K562 (cell line): Measurements from ENCODE around the gene DDX51. TPM values are rescaled to one million over a fixed set of nuclear protein-coding genes. Genes with fewer than 3 reads are reported as not detected.

ENCODE experiments used
- ATAC-seq: fragments of 200-7000 bp; cut with Tn5 transposase; 3 replicates; pipeline ENCODE4 v1.9.1; 2020; ENCODE audit warnings: moderate library complexity
- BruUV-seq: library from RNA; stranded (reverse); fragments of 400-500 nt; replicated peaks from 2 replicates; lab custom pipeline; 2021; lab: Mats Ljungman, UMichigan
- CTCF ChIA-PET: fragments of 300-600 bp; formaldehyde crosslinking; extraction: SDS; loops from one replicate; lab custom pipeline; 2021; ENCODE audit warnings: low intra/inter-chr PET ratio; lab: Yijun Ruan, JAX
- POLR2A ChIA-PET: fragments of 300-600, 350-650 bp; sonication (Branson Sonifier 250); formaldehyde crosslinking; extraction: SDS; loops from one replicate; lab custom pipeline; 2021; ENCODE audit warnings: antibody characterized with exemption, inconsistent platforms; lab: Yijun Ruan, JAX
- DNase-seq, 4 experiments: peaks; one replicate each; pipeline versions ENCODE4 v3.0.0 to v3.0.0-alpha.2; 2011 to 2018; ENCODE audit warnings: low spot score in 3 of 4, mixed read lengths in 3 of 4; ENCODE audit errors: extremely low read depth in 1 of 4
- FAIRE-seq: peaks from 2 replicates; lab custom pipeline; 2011; peaks lifted over from hg19 to GRCh38; lab: Jason Lieb, UNC
- H2AFZ ChIP-seq: 2 replicates; pipeline ENCODE4 v1.6.0; 2011; ENCODE audit warnings: low read depth, low read length, control low read depth, inconsistent platforms
- H3K27ac ChIP-seq: fragments of 200-600 bp; 3 replicates; pipeline ENCODE4 v1.8.0; 2011; ENCODE audit warnings: low read depth, mild to moderate bottlenecking, control low read depth, inconsistent platforms, low read length, moderate library complexity, mixed read lengths; ENCODE audit errors: extremely low read depth
- H3K27me3 ChIP-seq, 2 experiments: fragments of 300-600 bp in 1 of 2; 2 replicates in 1 of 2; 3 replicates in 1 of 2; pipeline versions ENCODE4 v1.6.0 to v1.8.0; 2011; ENCODE audit warnings: inconsistent platforms in 2 of 2, low read length in 2 of 2, mild to moderate bottlenecking in 1 of 2, mixed read lengths in 1 of 2, moderate library complexity in 1 of 2; ENCODE audit not compliant: control insufficient read depth in 2 of 2, insufficient read depth in 2 of 2
- H3K36me3 ChIP-seq: fragments of 300-600 bp; 3 replicates; pipeline ENCODE4 v1.8.0; 2011; ENCODE audit warnings: mild to moderate bottlenecking, low read length, inconsistent platforms; ENCODE audit not compliant: control insufficient read depth, insufficient read depth
- H3K4me1 ChIP-seq, 2 experiments: fragments of 200-600 bp in 1 of 2; replicated peaks in 1 of 2; 2 replicates in 1 of 2; 3 replicates in 1 of 2; pipeline versions ENCODE4 v1.5.1 to v1.8.0; 2011; ENCODE audit warnings: inconsistent platforms in 2 of 2, low read length in 2 of 2, mild to moderate bottlenecking in 1 of 2, mixed read lengths in 1 of 2, moderate library complexity in 1 of 2; ENCODE audit not compliant: control insufficient read depth in 2 of 2, insufficient read depth in 2 of 2
- H3K4me2 ChIP-seq: 2 replicates; pipeline ENCODE4 v1.6.1; 2011; ENCODE audit warnings: low read length, control low read depth, inconsistent platforms, mixed read lengths; ENCODE audit not compliant: insufficient read depth
- H3K4me3 ChIP-seq: fragments of 200-600 bp; sonication (generic), shearing (Covaris generic); 2 replicates; pipeline ENCODE4 v1.5.1; 2016; ENCODE audit warnings: control low read depth, inconsistent platforms
- H3K79me2 ChIP-seq: fragments of 200-600 bp; 3 replicates; pipeline ENCODE4 v1.8.0; 2011; ENCODE audit warnings: low read length, inconsistent platforms; ENCODE audit not compliant: control insufficient read depth, insufficient read depth
- H3K9ac ChIP-seq, 2 experiments: 2 replicates each; pipeline versions ENCODE4 v1.6.0 to v1.6.1; 2011; ENCODE audit warnings: low read depth in 2 of 2, low read length in 2 of 2, control low read depth in 1 of 2, inconsistent platforms in 1 of 2, mild to moderate bottlenecking in 1 of 2, mixed read lengths in 1 of 2; ENCODE audit not compliant: insufficient read depth in 1 of 2
- H3K9me1 ChIP-seq: one replicate; pipeline ENCODE4 v1.6.0; 2011; ENCODE audit warnings: inconsistent platforms, mild to moderate bottlenecking, low read length, moderate library complexity; ENCODE audit not compliant: control insufficient read depth, insufficient read depth
- H3K9me3 ChIP-seq: replicated peaks from 2 replicates; pipeline ENCODE4 v1.5.1; 2011; ENCODE audit warnings: low read depth, low read length, inconsistent platforms; ENCODE audit not compliant: control insufficient read depth, insufficient read depth
- H4K20me1 ChIP-seq: replicated peaks from 2 replicates; pipeline ENCODE4 v1.6.1; 2011; ENCODE audit warnings: low read length, inconsistent platforms, mixed read lengths; ENCODE audit not compliant: control insufficient read depth, insufficient read depth
- ATF7 ChIP-seq: fragments of 450-650 bp; IDR thresholded peaks from 2 replicates; pipeline ENCODE4 v1.7.1; 2014; ENCODE audit warnings: mild to moderate bottlenecking, moderate library complexity
- E2F5 ChIP-seq: sonication (generic); formaldehyde crosslinking; IDR thresholded peaks from 2 replicates; pipeline ENCODE4 v1.8.0; 2022; ENCODE audit warnings: mild to moderate bottlenecking, missing genetic modification reagents
- E2F6 ChIP-seq, 2 experiments: IDR thresholded peaks; 2 replicates each; pipeline ENCODE4 v1.6.1; 2011; ENCODE audit warnings: borderline replicate concordance in 1 of 2, control low read depth in 1 of 2, low read depth in 1 of 2, low read length in 1 of 2, mild to moderate bottlenecking in 1 of 2, mixed read lengths in 1 of 2, moderate library complexity in 1 of 2; ENCODE audit not compliant: insufficient read depth in 1 of 2, insufficient read length in 1 of 2, poor library complexity in 1 of 2, severe bottlenecking in 1 of 2; ENCODE audit errors: extremely low read depth in 1 of 2
- GTF2E2 ChIP-seq: fragments of 200-800 bp; sonication (Bioruptor generic); IDR thresholded peaks from 2 replicates; pipeline ENCODE4 v1.6.1; 2016; ENCODE audit warnings: missing genetic modification characterization, missing compliant biosample characterization
- L3MBTL2 ChIP-seq: fragments of 450-650 bp; IDR thresholded peaks from 2 replicates; pipeline ENCODE4 v1.6.1; 2016; ENCODE audit warnings: mild to moderate bottlenecking, moderate library complexity
- MAFF ChIP-seq: IDR thresholded peaks from 2 replicates; pipeline ENCODE4 v1.6.1; 2012; ENCODE audit warnings: low read length, improper control_type of control experiment
- MTF1 ChIP-seq: fragments of 250-450 bp; sonication (Bioruptor Pico); IDR thresholded peaks from 2 replicates; pipeline ENCODE4 v1.9.0; 2021; ENCODE audit warnings: moderate library complexity, mild to moderate bottlenecking, inconsistent platforms, borderline replicate concordance
- MXD1 ChIP-seq: fragments of 250-450 bp; sonication (Bioruptor Pico); IDR thresholded peaks from 2 replicates; pipeline ENCODE4 v1.8.0; 2021; ENCODE audit warnings: borderline replicate concordance, mild to moderate bottlenecking, moderate library complexity; ENCODE audit not compliant: poor library complexity, severe bottlenecking
- NFXL1 ChIP-seq: fragments of 450-650 bp; formaldehyde crosslinking; IDR thresholded peaks from 2 replicates; pipeline ENCODE4 v1.4.0; 2021; ENCODE audit warnings: mild to moderate bottlenecking
- NR2F6 ChIP-seq: fragments of 450-650 bp; formaldehyde crosslinking; IDR thresholded peaks from 2 replicates; pipeline ENCODE4 v1.4.0; 2020; ENCODE audit warnings: mild to moderate bottlenecking
- PTTG1 ChIP-seq: fragments of 450-650 bp; IDR thresholded peaks from 2 replicates; pipeline ENCODE4 v1.6.1; 2016; ENCODE audit warnings: low read depth, mild to moderate bottlenecking, missing genetic modification characterization, missing compliant biosample characterization
- SRSF7 ChIP-seq: fragments of 200-400 bp; formaldehyde crosslinking; optimal IDR thresholded peaks from 2 replicates; pipeline ENCODE3; 2017; ENCODE audit warnings: mild to moderate bottlenecking, low read depth, low read length
- U2AF1 ChIP-seq: fragments of 200-400 bp; formaldehyde crosslinking; optimal IDR thresholded peaks from 2 replicates; pipeline ENCODE3; 2017; ENCODE audit warnings: mild to moderate bottlenecking, low read depth, low read length, moderate library complexity
- ZFP1 ChIP-seq: fragments of 450-650 bp; formaldehyde crosslinking; IDR thresholded peaks from 2 replicates; pipeline ENCODE4 v1.4.0; 2020; ENCODE audit warnings: mild to moderate bottlenecking, mixed read lengths
- ZNF175 ChIP-seq: fragments of 200-800 bp; sonication (Bioruptor generic); IDR thresholded peaks from 2 replicates; pipeline ENCODE4 v1.6.1; 2016; ENCODE audit warnings: low read depth, mild to moderate bottlenecking, missing genetic modification characterization, missing compliant biosample characterization
- ZNF184 ChIP-seq: sonication (generic); formaldehyde crosslinking; IDR thresholded peaks from 2 replicates; pipeline ENCODE4 v1.5.0; 2020; ENCODE audit warnings: missing genetic modification reagents
- ZNF197 ChIP-seq: fragments of 200-800 bp; sonication (Bioruptor generic); IDR thresholded peaks from 2 replicates; pipeline ENCODE4 v1.6.1; 2016; ENCODE audit warnings: low read depth, missing genetic modification characterization, missing compliant biosample characterization
- ZNF766 ChIP-seq: fragments of 200-800 bp; sonication (Bioruptor generic); conservative IDR thresholded peaks from 2 replicates; pipeline ENCODE4 v1.6.1; 2016; ENCODE audit warnings: missing genetic modification characterization, missing compliant biosample characterization
- ZNF79 ChIP-seq: fragments of 250-450 bp; sonication (Bioruptor Pico); IDR thresholded peaks from 2 replicates; pipeline ENCODE4 v1.4.0; 2020; ENCODE audit warnings: low read depth, mild to moderate bottlenecking, moderate library complexity
- WGBS: fragments of 100-300 bp; shearing (Covaris generic); methylation state at CpG from one replicate; pipeline ENCODE4 v1.1.6; 2016; ENCODE audit warnings: low coverage, mixed read lengths; ENCODE audit not compliant: insufficient coverage; ENCODE audit errors: missing lambda C conversion rate; 5-methylcytosine and 5-hydroxymethylcytosine counted together
- in situ Hi-C: fragments of 300-500 bp; cut with MboI; formaldehyde crosslinking; loops from 4 replicates; pipeline ENCODE4 v1.15.0; 2018; ENCODE audit warnings: inconsistent platforms, mixed read lengths
- intact Hi-C: fragments of 100-400 bp; cut with micrococcal nuclease; formaldehyde crosslinking; loops from 2 replicates; pipeline ENCODE4 v1.14.2; 2022
- polyA plus RNA-seq, 8 experiments: library from polyadenylated mRNA; depleted of rRNA in 4 of 8; stranded (reverse) in 5 of 8; unstranded in 3 of 8; fragments of >200 nt; fragmentation: Nextera tagmentation in 2 of 8; fragmentation: Illumina TruSeq in 1 of 8; extraction: Ambion mirVana in 2 of 8; extraction: Trizol in 1 of 8; gene quantifications; 2 replicates each; pipeline versions ENCODE4 v1.2.1 to v1.2.3, GENCODE V29; 2011 to 2014; ENCODE audit warnings: inconsistent platforms in 1 of 8, missing spikeins in 1 of 8
- total RNA-seq, 7 experiments: library from RNA; depleted of rRNA in 6 of 7; stranded (reverse); fragments of >200 nt in 6 of 7; fragmentation: Illumina TruSeq in 2 of 7; extraction: Trizol in 2 of 7; gene quantifications; 2 replicates each; pipeline versions ENCODE4 v1.2.1 to v1.2.3, GENCODE V29; 2011 to 2021; ENCODE audit warnings: low replicate concordance in 1 of 7

The DDX51 gene
- total and polyA plus RNA-seq, 9 of the 15 experiments (the other 6 are each of a cell fraction or from before 2014, with no cell fraction given) = 1.1 to 35.9 (median 12.4) TPM

- intact Hi-C loops (loop anchor here (10.0 kb wide), 2 partner anchors 62 to 262 kb away; no protein-coding TSS in a partner anchor), in situ Hi-C loops (no loop called here)
- ChIA-PET POLR2A (no interaction called here), CTCF (no interaction called here)
- Histone ChIP-seq H3K4me1 (peaks cover 0 to 31% of the 10 kb centered on the region in 2 experiments; a peak in 2 of 5 replicates), H3K27ac (no peak overlapping the region), H2AFZ (no peak overlapping the region), H4K20me1 (no peaks in the 10 kb centered on the region; the same call in 1 of the 2 replicates), H3K9me3 (peaks cover 22% of the 10 kb centered on the region), H3K79me2 (no peaks in the 10 kb centered on the region), H3K27me3 (no peaks in the 10 kb centered on the region; a peak in 1 of 5 replicates), H3K4me2 (no peak overlapping the region), H3K9ac (no peak overlapping the region), H3K9me1 (no peaks in the 10 kb centered on the region), H3K4me3 (no peak overlapping the region), H3K36me3 (peaks cover 47% of the 10 kb centered on the region)
- no peak for TF ChIP-seq MAFF
- no peak for TF ChIP-seq ZNF79
- no peak for TF ChIP-seq E2F5 (CRISPR knock-in tag)
- no peak for TF ChIP-seq MTF1
- no peak for TF ChIP-seq ZNF184 (CRISPR knock-in tag)
- TF ChIP-seq MXD1 (CRISPR knock-in tag) = no peak
- TF ChIP-seq L3MBTL2 = no peak
- no peak for TF ChIP-seq ZNF197 (CRISPR knock-in tag)
- TF ChIP-seq PTTG1 (tag) = no peak
- TF ChIP-seq ZFP1 (CRISPR knock-in tag) = no peak
- no peak for TF ChIP-seq SRSF7
- no peak for TF ChIP-seq U2AF1
- TF ChIP-seq ATF7 = no peak
- TF ChIP-seq E2F6 (IDR thresholded peaks at IDR 0.05; ENCODE audit: borderline replicate concordance in 1 of 2, extremely low read depth in 1 of 2, insufficient read depth in 1 of 2, insufficient read length in 1 of 2, low read depth in 1 of 2, low read length in 1 of 2, poor library complexity in 1 of 2, severe bottlenecking in 1 of 2) = no peak
- TF ChIP-seq GTF2E2 (tag) = no peak
- TF ChIP-seq NFXL1 (CRISPR knock-in tag) = no peak
- no peak for TF ChIP-seq ZNF766
- TF ChIP-seq NR2F6 (CRISPR knock-in tag) = no peak
- TF ChIP-seq ZNF175 = no peak
- BruUV-seq = no TSS peak
- 91% methylated on average over 18 of the region's 20 CpGs for WGBS
- DNase-seq (no peak), ATAC-seq (peak; percentile 42), FAIRE-seq (no peak)
These were observed 8.8 kb upstream of the DDX51 start for GRCh38 chr12:132152953-132153352.
